OCI-LY3 (cell line): ENCODE results near the gene RPL29.
"Not testable (repeated sequence)": the region's sequence is repeated elsewhere in the genome, so short reads cannot be mapped to it uniquely, and the experiment has no call there.

ENCODE experiments used
- H2AFZ ChIP-seq: fragments of 200-600, 300-600 bp; shearing (Covaris generic); 2 replicates; pipeline ENCODE4 v1.6.0; 2014; ENCODE audit warnings: antibody characterized with exemption, low read depth, low read length
- H3K27ac ChIP-seq: fragments of 200-600, 300-600 bp; sonication (generic); 2 replicates; pipeline ENCODE4 v1.5.1; 2014; ENCODE audit warnings: mild to moderate bottlenecking, low read length, moderate library complexity, mixed read lengths
- H3K27me3 ChIP-seq: fragments of 200-600, 300-600 bp; sonication (generic); 2 replicates; pipeline ENCODE4 v1.6.1; 2014; ENCODE audit warnings: low read depth, low read length, mixed read lengths
- H3K36me3 ChIP-seq: fragments of 200-600, 300-600 bp; sonication (generic); replicated peaks from 2 replicates; pipeline ENCODE3; 2014; ENCODE audit warnings: low read depth, low read length, mixed read lengths
- H3K4me1 ChIP-seq: fragments of 300-600, 200-600 bp; sonication (generic); 2 replicates; pipeline ENCODE4 v1.6.1; 2014; ENCODE audit warnings: low read length, mixed read lengths
- H3K4me2 ChIP-seq: fragments of 200-600, 300-600 bp; sonication (generic); 2 replicates; pipeline ENCODE4 v1.6.1; 2014; ENCODE audit warnings: low read length, mixed read lengths
- H3K4me3 ChIP-seq: fragments of 300-600, 200-600 bp; sonication (generic); 2 replicates; pipeline ENCODE4 v1.5.1; 2014; ENCODE audit warnings: antibody characterized with exemption, mild to moderate bottlenecking, low read length, moderate library complexity
- H3K79me2 ChIP-seq: fragments of 300-600, 200-600 bp; shearing (Covaris generic); 2 replicates; pipeline ENCODE4 v1.6.1; 2014; ENCODE audit warnings: mild to moderate bottlenecking, low read length, mixed read lengths
- H3K9ac ChIP-seq: fragments of 300-600, 200-600 bp; shearing (Covaris generic); 2 replicates; pipeline ENCODE4 v1.6.0; 2014; ENCODE audit warnings: mild to moderate bottlenecking, low read length, moderate library complexity
- H3K9me3 ChIP-seq: fragments of 200-600, 300-600 bp; shearing (Covaris generic); 2 replicates; pipeline ENCODE4 v1.6.1; 2014; ENCODE audit warnings: low read length, mixed read lengths; ENCODE audit not compliant: insufficient read depth
- H4K20me1 ChIP-seq: fragments of 200-600, 300-600 bp; sonication (generic); 2 replicates; pipeline ENCODE4 v1.6.1; 2016; ENCODE audit warnings: low read length, mixed read lengths; ENCODE audit not compliant: insufficient read depth
- CTCF ChIP-seq: fragments of 200-600, 300-600 bp; sonication (generic); IDR thresholded peaks from 2 replicates; pipeline ENCODE4 v1.5.1; 2014; ENCODE audit warnings: antibody characterized with exemption, low read length, low read depth
- EZH2phosphoT487 ChIP-seq: fragments of 200-600 bp; shearing (Covaris generic); IDR thresholded peaks from 2 replicates; pipeline ENCODE4 v1.6.1; 2018; ENCODE audit warnings: antibody characterized with exemption, mixed run types, low read depth

Gene RPL29

DNA sequence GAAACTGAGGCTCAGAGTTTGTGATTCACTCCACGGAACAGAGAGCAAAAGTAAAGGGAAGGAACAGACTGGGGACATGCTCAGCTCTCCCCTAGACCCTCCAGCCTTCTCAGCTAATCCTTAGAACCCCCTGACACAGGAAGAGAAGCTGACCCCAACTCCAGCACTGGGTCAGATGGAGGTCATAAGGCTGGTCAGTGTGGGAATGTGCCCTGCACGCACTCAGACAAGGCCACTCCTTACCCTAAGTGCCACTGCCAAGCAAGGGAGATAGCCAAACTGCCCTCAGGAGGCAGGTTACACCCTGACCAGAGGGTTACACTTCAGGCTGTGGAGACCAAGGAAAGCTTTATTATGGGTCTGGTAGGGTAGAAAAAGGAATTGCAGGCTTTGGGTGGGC is 1.2 kb downstream of the RPL29 start:
- Histone ChIP-seq H3K79me2 (peaks cover 35% of the 10 kb centered on the region), H3K27me3 (peaks cover 14% of the 10 kb centered on the region), H3K36me3 (peaks cover 36% of the 10 kb centered on the region), H3K9me3 (no peaks in the 10 kb centered on the region), H3K27ac (peak overlapping the region; percentile 72), H4K20me1 (peaks cover 9% of the 10 kb centered on the region; the same call in 1 of the 2 replicates), H3K9ac (peak overlapping the region; percentile 98), H3K4me2 (peak overlapping the region; percentile 98), H3K4me3 (peak overlapping the region; percentile 91), H2AFZ (no peak overlapping the region), H3K4me1 (peaks cover 27% of the 10 kb centered on the region)
- no peak for TF ChIP-seq CTCF

DNA sequence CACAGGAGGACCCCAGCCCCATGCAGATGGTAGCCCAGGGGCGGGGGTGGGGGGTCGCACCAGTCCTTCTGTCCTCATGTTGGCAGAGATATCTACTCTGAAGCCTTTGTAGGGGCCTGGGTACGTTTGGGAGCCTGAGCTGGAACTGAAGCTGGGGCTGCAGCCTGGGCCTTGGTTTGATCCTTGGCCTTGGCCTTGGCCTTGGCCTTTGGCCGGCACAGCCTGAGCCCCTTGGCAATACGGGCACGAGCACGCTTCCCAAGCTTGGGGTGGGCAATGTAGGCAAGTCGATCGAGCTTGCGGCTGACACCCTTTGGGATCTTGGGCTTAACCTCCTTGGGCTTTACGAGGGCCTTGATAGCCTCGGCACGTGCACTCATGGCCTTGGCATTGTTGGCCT is 2.0 kb downstream of the RPL29 start:
- not testable (repeated sequence) for H3K4me3 ChIP-seq, H4K20me1 ChIP-seq, H3K9me3 ChIP-seq, H3K4me2 ChIP-seq, H2AFZ ChIP-seq, H3K27ac ChIP-seq, H3K9ac ChIP-seq
- H3K27me3 ChIP-seq = peaks cover 11% of the 10 kb centered on the region
- peaks cover 36% of the 10 kb centered on the region for H3K36me3 ChIP-seq
- H3K79me2 ChIP-seq = peaks cover 35% of the 10 kb centered on the region
- H3K4me1 ChIP-seq = peaks cover 27% of the 10 kb centered on the region

GRCh38 chr3:51992017-51992682 is 3.5 kb downstream of the RPL29 start:
- peaks cover 27% of the 10 kb centered on the region for H3K4me1 ChIP-seq
- H3K9ac ChIP-seq = no peak overlapping the region
- 0 out of 2 replicates have a peak overlapping the region, but pooled peaks have one; percentile 1 for H3K27ac ChIP-seq
- peaks cover 9% of the 10 kb centered on the region; the same call in 1 of the 2 replicates for H4K20me1 ChIP-seq
- H3K27me3 ChIP-seq = 0 out of 2 replicates have a peak, but pooled peaks cover 5% of the 10 kb centered on the region
- peaks cover 36% of the 10 kb centered on the region for H3K36me3 ChIP-seq
- H3K9me3 ChIP-seq = no peaks in the 10 kb centered on the region
- no peak overlapping the region for H3K4me3 ChIP-seq
- no peak overlapping the region for H2AFZ ChIP-seq
- TF ChIP-seq EZH2phosphoT487 (no peak), CTCF (no peak)
- H3K4me2 ChIP-seq = no peak overlapping the region
- peaks cover 35% of the 10 kb centered on the region for H3K79me2 ChIP-seq

DNA sequence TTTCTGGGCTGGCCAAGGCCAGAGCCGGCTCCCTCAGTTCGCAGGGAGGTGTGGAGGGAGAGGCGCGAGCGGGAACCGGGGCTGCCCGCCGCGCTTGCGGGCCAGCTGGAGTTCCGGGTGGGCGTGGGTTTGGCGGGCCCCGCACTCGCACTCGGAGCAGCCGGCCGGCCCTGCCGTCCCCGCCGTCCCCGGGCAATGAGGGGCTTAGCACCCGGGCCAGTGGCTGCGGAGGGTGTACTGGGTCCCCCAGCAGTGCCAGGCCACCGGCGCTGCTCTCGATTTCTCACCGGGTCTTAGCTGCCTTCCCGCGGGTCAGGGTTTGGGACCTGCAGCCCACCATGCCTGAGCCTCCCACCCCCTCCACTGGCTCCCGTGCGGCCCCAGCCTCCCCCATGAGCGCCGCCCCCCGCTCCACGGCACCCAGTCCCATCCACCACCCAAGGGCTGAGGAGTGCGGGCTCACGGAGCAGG is 5.2 kb downstream of the RPL29 start:
- not testable (repeated sequence) for H3K4me2 ChIP-seq, H2AFZ ChIP-seq, H3K27me3 ChIP-seq, H3K9me3 ChIP-seq, H4K20me1 ChIP-seq, H3K9ac ChIP-seq, H3K4me3 ChIP-seq, H3K27ac ChIP-seq
- peaks cover 33% of the 10 kb centered on the region for H3K79me2 ChIP-seq
- peaks cover 27% of the 10 kb centered on the region for H3K4me1 ChIP-seq
- H3K36me3 ChIP-seq = peaks cover 36% of the 10 kb centered on the region

DNA sequence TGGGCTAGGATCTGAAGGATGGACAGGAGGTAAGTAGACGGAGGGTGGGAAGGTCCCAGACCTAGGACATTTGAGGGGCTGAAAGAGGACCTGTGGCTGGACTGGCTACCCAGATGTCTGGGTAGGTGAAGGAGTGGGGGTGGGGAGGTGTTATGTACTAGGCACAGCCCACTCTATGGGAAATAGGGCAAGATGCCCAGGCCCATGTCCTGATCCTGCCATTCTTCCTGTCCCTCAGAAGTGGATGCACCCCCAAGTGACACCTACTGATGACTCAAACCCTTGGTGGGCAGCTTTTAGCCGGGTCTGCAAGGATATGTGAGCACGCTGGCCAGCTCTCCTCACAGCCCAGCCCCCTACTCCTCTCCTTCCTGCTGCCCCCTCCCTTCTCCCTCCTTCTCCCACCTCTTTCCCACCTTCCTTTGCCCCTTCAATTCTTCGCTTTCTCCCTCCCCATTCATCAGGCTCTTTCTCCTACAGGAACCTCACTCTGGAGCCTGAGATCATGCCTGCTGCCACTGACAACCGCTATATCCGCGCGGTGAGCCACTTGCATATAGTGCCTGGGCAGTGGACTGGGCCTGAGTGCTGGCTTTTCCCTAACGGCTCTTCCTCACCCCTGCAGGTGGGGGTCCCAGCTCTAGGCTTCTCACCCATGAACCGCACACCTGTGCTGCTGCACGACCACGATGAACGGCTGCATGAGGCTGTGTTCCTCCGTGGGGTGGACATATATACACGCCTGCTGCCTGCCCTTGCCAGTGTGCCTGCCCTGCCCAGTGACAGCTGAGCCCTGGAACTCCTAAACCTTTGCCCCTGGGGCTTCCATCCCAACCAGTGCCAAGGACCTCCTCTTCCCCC is 7.2 kb downstream of the RPL29 start:
- Histone ChIP-seq H2AFZ (no peak overlapping the region), H3K79me2 (peaks cover 14% of the 10 kb centered on the region), H3K27ac (no peak overlapping the region), H3K36me3 (peaks cover 19% of the 10 kb centered on the region), H3K9me3 (no peaks in the 10 kb centered on the region), H4K20me1 (peaks cover 2% of the 10 kb centered on the region; the same call in 1 of the 2 replicates), H3K4me1 (peaks cover 22% of the 10 kb centered on the region), H3K27me3 (no peaks in the 10 kb centered on the region), H3K9ac (no peak overlapping the region), H3K4me2 (no peak overlapping the region), H3K4me3 (no peak overlapping the region)
- no peak for TF ChIP-seq EZH2phosphoT487
- no peak for TF ChIP-seq CTCF
